Measurements from ENCODE around the gene TEDDM1. TPM values are rescaled to one million over a fixed set of nuclear protein-coding genes. Genes with fewer than 3 reads are reported as not detected.
"Not testable (repeated sequence)": the region's sequence is repeated elsewhere in the genome, so short reads cannot be mapped to it uniquely, and the experiment has no call there.

TEDDM1 gene, protein sequence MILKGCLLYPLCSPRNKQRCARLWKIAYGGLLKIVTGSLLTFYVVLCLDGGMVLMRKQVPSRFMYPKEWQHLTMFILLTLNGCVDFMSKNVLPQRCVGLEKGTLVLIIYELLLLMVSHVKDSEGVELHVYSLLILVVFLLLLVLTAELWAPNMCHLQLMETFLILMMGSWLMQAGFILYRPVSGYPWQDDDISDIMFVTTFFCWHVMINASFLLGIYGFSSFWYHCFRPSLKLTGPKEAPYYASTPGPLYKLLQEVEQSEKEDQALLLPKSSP
- not detected for total RNA-seq
- not detected for total RNA-seq (2013)

DNA sequence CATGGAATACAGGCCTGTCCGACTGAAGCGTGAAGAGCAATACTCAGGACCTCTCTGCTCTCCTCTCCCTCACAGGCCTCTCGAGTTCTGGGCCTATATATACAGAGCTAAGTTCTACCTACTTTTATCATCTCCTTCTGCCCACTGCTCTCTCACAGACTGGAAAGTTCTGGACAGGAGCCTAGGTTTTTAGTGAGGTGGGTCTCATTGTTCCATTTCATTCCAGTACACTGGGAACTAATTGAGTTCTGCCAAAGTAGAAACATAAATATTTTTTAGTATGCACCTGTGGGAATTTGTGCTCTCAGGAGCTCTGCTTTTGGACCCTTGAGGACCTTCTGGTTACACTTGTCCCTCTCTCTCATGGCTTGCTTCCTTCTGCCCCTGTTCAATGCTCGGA is at the start of gene TEDDM1:
TEDDM1 (minus strand) TSS at position 101 of the 400 bp plus-strand sequence. CDS start 182 bp downstream, outside the sequence.
- Mint-ChIP-seq H3K9me3 (no peaks in the 10 kb centered on the region), H3K27me3 (ENCODE audit: low read depth in 2 of 2) (peaks cover 6 to 24% of the 10 kb centered on the region in 2 donors), H3K4me1 (peaks cover 6 to 7% of the 10 kb centered on the region in 2 donors), H3K36me3 (no peaks in the 10 kb centered on the region), H3K27ac (no peak within 1 kb of the TSS), H3K4me3 (no peak within 1 kb of the TSS)
- Histone ChIP-seq H3K36me3 (ENCODE audit: control insufficient read depth, insufficient read depth, low read length) (no peaks in the 10 kb centered on the region), H3K9me3 (ENCODE audit: control insufficient read depth, insufficient read depth, low read length) (no peaks in the 10 kb centered on the region), H3K27me3 (ENCODE audit: control insufficient read depth, insufficient read depth, low read length) (peaks cover 5% of the 10 kb centered on the region), H3K4me3 (ENCODE audit: low read length) (no peak within 1 kb of the TSS), H3K27ac (ENCODE audit: low read length) (no peak within 1 kb of the TSS), H3K4me1 (ENCODE audit: control insufficient read depth, insufficient read depth, low read length) (peaks cover 4% of the 10 kb centered on the region)
- intact Hi-C loops (cut with micrococcal nuclease): no loop called here
- TF ChIP-seq, protein P1, sequence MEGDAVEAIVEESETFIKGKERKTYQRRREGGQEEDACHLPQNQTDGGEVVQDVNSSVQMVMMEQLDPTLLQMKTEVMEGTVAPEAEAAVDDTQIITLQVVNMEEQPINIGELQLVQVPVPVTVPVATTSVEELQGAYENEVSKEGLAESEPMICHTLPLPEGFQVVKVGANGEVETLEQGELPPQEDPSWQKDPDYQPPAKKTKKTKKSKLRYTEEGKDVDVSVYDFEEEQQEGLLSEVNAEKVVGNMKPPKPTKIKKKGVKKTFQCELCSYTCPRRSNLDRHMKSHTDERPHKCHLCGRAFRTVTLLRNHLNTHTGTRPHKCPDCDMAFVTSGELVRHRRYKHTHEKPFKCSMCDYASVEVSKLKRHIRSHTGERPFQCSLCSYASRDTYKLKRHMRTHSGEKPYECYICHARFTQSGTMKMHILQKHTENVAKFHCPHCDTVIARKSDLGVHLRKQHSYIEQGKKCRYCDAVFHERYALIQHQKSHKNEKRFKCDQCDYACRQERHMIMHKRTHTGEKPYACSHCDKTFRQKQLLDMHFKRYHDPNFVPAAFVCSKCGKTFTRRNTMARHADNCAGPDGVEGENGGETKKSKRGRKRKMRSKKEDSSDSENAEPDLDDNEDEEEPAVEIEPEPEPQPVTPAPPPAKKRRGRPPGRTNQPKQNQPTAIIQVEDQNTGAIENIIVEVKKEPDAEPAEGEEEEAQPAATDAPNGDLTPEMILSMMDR (IDR thresholded peaks at IDR 0.05): no peak
- WGBS (ENCODE audit: insufficient coverage): 90% methylated on average over 4 of the region's 4 CpGs
- no peak for DNase-seq
- ATAC-seq: no peak

DNA sequence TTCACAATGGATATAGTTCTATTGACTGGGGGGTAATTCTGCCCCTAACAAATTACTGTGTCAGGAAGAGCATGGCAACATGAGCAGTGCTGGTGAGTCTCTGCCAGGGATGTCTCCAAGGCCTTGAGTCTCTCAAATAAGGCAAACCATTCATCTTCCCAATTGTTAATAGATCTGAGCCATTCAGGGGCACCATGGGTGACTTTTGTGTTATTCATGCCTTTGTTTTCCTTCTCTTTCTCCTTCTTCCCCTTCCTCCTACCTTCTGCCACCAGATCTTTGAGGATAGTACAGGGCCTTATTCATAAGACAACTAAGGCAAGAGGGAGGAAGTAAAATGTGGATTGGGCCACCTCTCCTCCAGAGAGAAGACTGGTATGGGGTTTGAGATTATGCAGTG is 49.6 kb upstream of the TEDDM1 start, which contains the start of gene RGSL1:
RGSL1 (plus strand) TSS at position 60 of the 400 bp plus-strand sequence; CDS start at position 80, 20 bp downstream.
- no peak within 1 kb of the TSS for H3K4me3 ChIP-seq (ENCODE audit: low read length)
- H3K27ac ChIP-seq (ENCODE audit: low read length): no peak within 1 kb of the TSS
- peaks cover 8 to 19% of the 10 kb centered on the region in 2 donors for H3K27me3 Mint-ChIP-seq (ENCODE audit: low read depth in 2 of 2)
- TF ChIP-seq, protein P1 (IDR thresholded peaks at IDR 0.05): no peak
- no peak within 1 kb of the TSS for H3K27ac Mint-ChIP-seq
- H3K9me3 ChIP-seq (ENCODE audit: control insufficient read depth, insufficient read depth, low read length): no peaks in the 10 kb centered on the region
- H3K36me3 Mint-ChIP-seq: no peaks in the 10 kb centered on the region
- H3K4me1 ChIP-seq (ENCODE audit: control insufficient read depth, insufficient read depth, low read length): no peaks in the 10 kb centered on the region
- no peaks in the 10 kb centered on the region for H3K9me3 Mint-ChIP-seq
- intact Hi-C loops (cut with micrococcal nuclease): no loop called here
- DNase-seq (no peak), ATAC-seq (no peak)
- H3K27me3 ChIP-seq (ENCODE audit: control insufficient read depth, insufficient read depth, low read length): no peaks in the 10 kb centered on the region
- no peaks in the 10 kb centered on the region for H3K4me1 Mint-ChIP-seq
- no peaks in the 10 kb centered on the region for H3K36me3 ChIP-seq (ENCODE audit: control insufficient read depth, insufficient read depth, low read length)
- H3K4me3 Mint-ChIP-seq: no peak within 1 kb of the TSS

DNA sequence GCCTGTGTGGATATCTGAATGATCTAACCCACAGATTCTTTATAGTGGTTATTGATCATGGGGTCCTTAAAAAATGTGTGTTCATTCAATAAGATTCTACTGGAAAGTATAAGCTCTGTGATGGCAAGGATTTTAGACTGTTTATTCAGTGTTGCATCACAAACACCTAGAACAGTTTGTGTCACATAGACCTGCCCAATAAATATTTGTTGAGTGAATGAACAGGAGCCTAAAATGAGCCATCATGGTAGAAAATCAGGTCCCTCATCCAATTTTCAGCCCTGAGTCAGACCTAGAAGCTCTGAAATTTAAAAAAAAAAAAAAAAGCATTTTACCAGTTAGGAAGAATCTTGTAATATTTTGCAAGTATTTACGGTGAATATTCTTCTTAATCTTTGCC is 47.2 kb upstream of the TEDDM1 start:
- H3K9me3 ChIP-seq (ENCODE audit: control insufficient read depth, insufficient read depth, low read length): no peaks in the 10 kb centered on the region
- H3K36me3 ChIP-seq (ENCODE audit: control insufficient read depth, insufficient read depth, low read length): no peaks in the 10 kb centered on the region
- no peak overlapping the region for H3K4me3 ChIP-seq (ENCODE audit: low read length)
- Mint-ChIP-seq H3K27me3 (ENCODE audit: low read depth in 2 of 2) (peaks cover 0 to 4% of the 10 kb centered on the region in 2 donors), H3K4me1 (no peaks in the 10 kb centered on the region), H3K27ac (no peak overlapping the region), H3K4me3 (no peak overlapping the region), H3K36me3 (no peaks in the 10 kb centered on the region), H3K9me3 (no peaks in the 10 kb centered on the region)
- TF ChIP-seq, protein P1 (IDR thresholded peaks at IDR 0.05): no peak
- H3K27ac ChIP-seq (ENCODE audit: low read length): no peak overlapping the region
- intact Hi-C loops (cut with micrococcal nuclease): loop anchor here (5.0 kb wide), 1 partner anchor 335 kb away; no protein-coding TSS in a partner anchor
- H3K27me3 ChIP-seq (ENCODE audit: control insufficient read depth, insufficient read depth, low read length): no peaks in the 10 kb centered on the region
- no peak for DNase-seq
- 100% methylated on average over 1 of the region's 1 CpG for WGBS (ENCODE audit: insufficient coverage)
- no peak for ATAC-seq
- no peaks in the 10 kb centered on the region for H3K4me1 ChIP-seq (ENCODE audit: control insufficient read depth, insufficient read depth, low read length)

DNA sequence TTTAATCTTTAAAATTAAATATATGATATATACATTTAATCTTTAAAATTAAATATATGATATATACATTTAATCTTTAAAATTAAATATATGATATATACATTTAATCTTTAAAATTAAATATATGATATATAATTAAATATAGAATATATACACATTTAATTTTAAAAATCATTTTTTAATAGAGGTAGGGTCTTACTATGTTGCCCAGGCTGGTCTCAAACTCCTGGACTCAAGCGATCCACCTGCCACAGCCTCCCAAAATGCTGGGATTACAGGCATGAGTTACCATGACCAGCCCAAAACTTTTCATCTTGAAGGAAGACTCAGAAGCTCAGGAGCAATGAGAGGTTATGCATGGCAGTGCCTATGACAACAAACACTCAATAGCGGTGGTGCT is 46.7 kb upstream of the TEDDM1 start:
- H3K27me3 ChIP-seq (ENCODE audit: control insufficient read depth, insufficient read depth, low read length); H3K4me3 Mint-ChIP-seq; H3K4me1 ChIP-seq (ENCODE audit: control insufficient read depth, insufficient read depth, low read length); H3K36me3 Mint-ChIP-seq; H3K27ac Mint-ChIP-seq; ATAC-seq; H3K4me3 ChIP-seq (ENCODE audit: low read length); H3K36me3 ChIP-seq (ENCODE audit: control insufficient read depth, insufficient read depth, low read length); H3K9me3 Mint-ChIP-seq; DNase-seq; H3K27me3 Mint-ChIP-seq (ENCODE audit: low read depth in 2 of 2); H3K4me1 Mint-ChIP-seq; H3K27ac ChIP-seq (ENCODE audit: low read length); H3K9me3 ChIP-seq (ENCODE audit: control insufficient read depth, insufficient read depth, low read length): not testable (repeated sequence)
- WGBS (ENCODE audit: insufficient coverage): 92% methylated on average over 2 of the region's 2 CpGs
- intact Hi-C loops (cut with micrococcal nuclease): loop anchor here (5.0 kb wide), 1 partner anchor 335 kb away; no protein-coding TSS in a partner anchor
